AG08396 (cell line): ENCODE results near the gene PTPRN2.
"Not testable (repeated sequence)": the region's sequence is repeated elsewhere in the genome, so short reads cannot be mapped to it uniquely, and the experiment has no call there.

Experiments
- DNase-seq: peaks from one replicate; pipeline ENCODE4 v3.0.0; 2012; ENCODE audit warnings: low spot score, mixed read lengths

Gene PTPRN2

GRCh38 chr7:158468181-158468580, 119.4 kb downstream of the PTPRN2 start:
- DNase-seq = no peak

GRCh38 chr7:158467562-158467961, 120.1 kb downstream of the PTPRN2 start:
- no peak for DNase-seq

GRCh38 chr7:158463317-158463716, 124.3 kb downstream of the PTPRN2 start:
- DNase-seq = no peak

- DNase-seq = no peak
These were observed 125.8 kb downstream of the PTPRN2 start for GRCh38 chr7:158461824-158462223.

- DNase-seq = no peak
These were observed 127.0 kb downstream of the PTPRN2 start for GRCh38 chr7:158460665-158461064.

- DNase-seq = no peak
These were observed 128.8 kb downstream of the PTPRN2 start for GRCh38 chr7:158458716-158459282.

- no peak for DNase-seq
These were observed 129.5 kb downstream of the PTPRN2 start for GRCh38 chr7:158458096-158458495.

GRCh38 chr7:158457586-158457985, 130.0 kb downstream of the PTPRN2 start:
- DNase-seq = not testable (repeated sequence)

GRCh38 chr7:158454631-158455030, 133.0 kb downstream of the PTPRN2 start:
- no peak for DNase-seq

GRCh38 chr7:158453663-158454062, 134.0 kb downstream of the PTPRN2 start:
- DNase-seq = no peak

GRCh38 chr7:158452331-158452730, 135.3 kb downstream of the PTPRN2 start:
- no peak for DNase-seq

GRCh38 chr7:158450476-158451124, 137.0 kb downstream of the PTPRN2 start:
- no peak for DNase-seq

GRCh38 chr7:158449942-158450341, 137.7 kb downstream of the PTPRN2 start:
- no peak for DNase-seq

GRCh38 chr7:158449266-158449665, 138.4 kb downstream of the PTPRN2 start:
- DNase-seq = no peak

GRCh38 chr7:158448430-158449100, 139.1 kb downstream of the PTPRN2 start:
- DNase-seq = no peak

- no peak for DNase-seq
These were observed 140.0 kb downstream of the PTPRN2 start for GRCh38 chr7:158447506-158448171.

- no peak for DNase-seq
These were observed 140.5 kb downstream of the PTPRN2 start for GRCh38 chr7:158447151-158447505.

- DNase-seq = no peak
These were observed 140.9 kb downstream of the PTPRN2 start for GRCh38 chr7:158446706-158447105.

- no peak for DNase-seq
These were observed 141.3 kb downstream of the PTPRN2 start for GRCh38 chr7:158446281-158446680.

GRCh38 chr7:158445421-158446175, 142.0 kb downstream of the PTPRN2 start:
- no peak for DNase-seq

- DNase-seq = no peak
These were observed 142.9 kb downstream of the PTPRN2 start for GRCh38 chr7:158444501-158445420.
